ENCODE data around the gene ARHGEF9. TPM values are rescaled to one million over a fixed set of nuclear protein-coding genes. Genes with fewer than 3 reads are reported as not detected.
"Not testable (repeated sequence)": the region's sequence is repeated elsewhere in the genome, so short reads cannot be mapped to it uniquely, and the experiment has no call there.

ARHGEF9 gene
- polyA plus RNA-seq, 1 donor from 2014 or later: 71.9 TPM

- Histone ChIP-seq H4K20me1 (ENCODE audit: insufficient read depth) (no peaks in the 10 kb centered on the region), H3K27ac (ENCODE audit: low read length) (no peak overlapping the region), H3F3A (ENCODE audit: insufficient read depth, low read length, poor library complexity, severe bottlenecking) (no peaks in the 10 kb centered on the region), H3K4me3 (ENCODE audit: low read length) (no peak overlapping the region), H3K9ac (ENCODE audit: low read length) (no peak overlapping the region), H3K79me2 (replicated peaks; ENCODE audit: insufficient read depth, low read length) (no peaks in the 10 kb centered on the region), H3K4me2 (ENCODE audit: low read length) (no peak overlapping the region), H3K36me3 (ENCODE audit: insufficient read depth, low read length) (no peaks in the 10 kb centered on the region), H3K27me3 (ENCODE audit: insufficient read depth, low read depth, low read length) (no peaks in the 10 kb centered on the region), H3K9me3 (ENCODE audit: low read length) (no peaks in the 10 kb centered on the region), H3K9me2 (ENCODE audit: insufficient read depth, low read length) (no peaks in the 10 kb centered on the region), H2AFZ (ENCODE audit: low read depth, low read length) (no peak overlapping the region)
- TF ChIP-seq CTCF (IDR thresholded peaks at IDR 0.05; ENCODE audit: poor library complexity, severe bottlenecking) (no peak), REST (IDR thresholded peaks at IDR 0.05; ENCODE audit: borderline replicate concordance) (no peak), EP300 (conservative IDR thresholded peaks at IDR 0.05; ENCODE audit: poor library complexity, severe bottlenecking) (no peak), POLR2AphosphoS5 (IDR thresholded peaks at IDR 0.05) (no peak), RAD21 (conservative IDR thresholded peaks at IDR 0.05) (no peak), MXI1 (conservative IDR thresholded peaks at IDR 0.05; ENCODE audit: poor library complexity, severe bottlenecking) (no peak), TAF1 (IDR thresholded peaks at IDR 0.05; ENCODE audit: low read depth) (no peak), SMC3 (conservative IDR thresholded peaks at IDR 0.05; ENCODE audit: poor library complexity) (no peak), EZH2 (IDR thresholded peaks at IDR 0.05; ENCODE audit: borderline replicate concordance, insufficient read depth, low read length, poor library complexity, severe bottlenecking) (no peak)
Observed at GRCh38 chrX:63810746-63811145, 25.7 kb upstream of the ARHGEF9 start.

- no peak overlapping the region for H3K4me3 ChIP-seq (ENCODE audit: low read length)
- no peaks in the 10 kb centered on the region for H3F3A ChIP-seq (ENCODE audit: insufficient read depth, low read length, poor library complexity, severe bottlenecking)
- no peak overlapping the region for H3K27ac ChIP-seq (ENCODE audit: low read length)
- no peak overlapping the region for H3K4me2 ChIP-seq (ENCODE audit: low read length)
- no peaks in the 10 kb centered on the region for H3K9me3 ChIP-seq (ENCODE audit: low read length)
- TF ChIP-seq CTCF (IDR thresholded peaks at IDR 0.05; ENCODE audit: poor library complexity, severe bottlenecking) (no peak), EP300 (conservative IDR thresholded peaks at IDR 0.05; ENCODE audit: poor library complexity, severe bottlenecking) (no peak)
- H3K27me3 ChIP-seq (ENCODE audit: insufficient read depth, low read depth, low read length): no peaks in the 10 kb centered on the region
- no peak overlapping the region for H2AFZ ChIP-seq (ENCODE audit: low read depth, low read length)
- H3K9ac ChIP-seq (ENCODE audit: low read length): no peak overlapping the region
- no peaks in the 10 kb centered on the region for H3K79me2 ChIP-seq (replicated peaks; ENCODE audit: insufficient read depth, low read length)
- no peaks in the 10 kb centered on the region for H3K9me2 ChIP-seq (ENCODE audit: insufficient read depth, low read length)
- no peaks in the 10 kb centered on the region for H4K20me1 ChIP-seq (ENCODE audit: insufficient read depth)
- H3K36me3 ChIP-seq (ENCODE audit: insufficient read depth, low read length): no peaks in the 10 kb centered on the region
Observed at GRCh38 chrX:63809173-63809572, 24.2 kb upstream of the ARHGEF9 start.

- not testable (repeated sequence) for H3K9me2 ChIP-seq (ENCODE audit: insufficient read depth, low read length); H3K9me3 ChIP-seq (ENCODE audit: low read length); H3K79me2 ChIP-seq (replicated peaks; ENCODE audit: insufficient read depth, low read length); H4K20me1 ChIP-seq (ENCODE audit: insufficient read depth); H3F3A ChIP-seq (ENCODE audit: insufficient read depth, low read length, poor library complexity, severe bottlenecking); H3K27ac ChIP-seq (ENCODE audit: low read length); H3K4me2 ChIP-seq (ENCODE audit: low read length); H2AFZ ChIP-seq (ENCODE audit: low read depth, low read length); H3K36me3 ChIP-seq (ENCODE audit: insufficient read depth, low read length); H3K4me3 ChIP-seq (ENCODE audit: low read length); H3K27me3 ChIP-seq (ENCODE audit: insufficient read depth, low read depth, low read length); H3K9ac ChIP-seq (ENCODE audit: low read length)
Observed at GRCh38 chrX:63795406-63795805, 10.4 kb upstream of the ARHGEF9 start.

Measured in neural cell (in vitro differentiated cells).